ENCODE results near the gene CYRIA.

The CYRIA gene

DNA sequence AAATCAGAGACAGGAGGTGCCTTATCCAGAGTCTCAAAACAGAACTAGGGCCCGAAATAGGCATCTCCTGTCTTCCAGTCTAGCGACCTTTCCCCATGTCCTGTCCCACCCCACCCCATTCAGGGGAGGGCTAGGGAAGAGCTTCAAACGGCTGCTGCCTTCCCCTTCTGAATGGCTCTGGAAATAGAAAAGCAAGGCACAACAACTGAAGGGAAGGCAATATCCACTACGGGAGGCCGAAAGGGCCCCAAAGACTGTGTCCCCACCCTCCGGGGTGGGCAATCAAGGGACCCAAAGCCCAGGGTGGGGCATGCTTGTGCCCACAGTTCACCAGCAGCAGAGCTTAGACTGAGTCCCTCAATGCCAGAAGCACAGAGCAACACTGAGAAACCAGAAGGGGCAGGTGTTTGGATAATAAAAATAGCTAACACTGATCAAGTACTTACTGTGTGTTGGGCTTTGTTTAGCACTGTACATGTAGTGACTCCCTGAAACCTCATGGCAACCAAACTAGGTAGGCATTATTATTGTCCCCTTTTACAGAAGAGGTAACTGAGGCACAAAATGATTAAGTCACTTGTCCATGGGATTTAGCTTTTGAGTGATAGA, 38.5 kb downstream of the CYRIA start:
- DNase-seq, result no peak

DNA sequence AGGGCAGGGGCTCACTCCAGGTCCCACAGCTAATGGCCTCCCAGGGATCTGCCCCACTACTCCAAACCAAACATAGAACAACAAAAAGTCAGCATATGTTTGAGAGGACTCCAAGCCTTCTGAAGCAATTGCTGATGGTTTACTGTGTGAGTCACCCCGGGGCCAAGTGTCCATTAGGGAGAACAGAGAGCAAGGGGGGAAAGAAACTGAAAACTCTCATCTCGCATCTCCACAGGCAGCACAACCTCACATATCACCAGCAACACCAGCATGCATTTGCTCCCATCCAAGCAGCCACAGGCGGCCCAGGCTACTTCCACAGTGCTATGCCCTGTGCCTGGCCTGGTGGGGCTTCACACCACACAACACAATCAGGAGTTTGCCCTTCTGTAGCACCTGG, 39.1 kb downstream of the CYRIA start:
- no peak for DNase-seq

DNA sequence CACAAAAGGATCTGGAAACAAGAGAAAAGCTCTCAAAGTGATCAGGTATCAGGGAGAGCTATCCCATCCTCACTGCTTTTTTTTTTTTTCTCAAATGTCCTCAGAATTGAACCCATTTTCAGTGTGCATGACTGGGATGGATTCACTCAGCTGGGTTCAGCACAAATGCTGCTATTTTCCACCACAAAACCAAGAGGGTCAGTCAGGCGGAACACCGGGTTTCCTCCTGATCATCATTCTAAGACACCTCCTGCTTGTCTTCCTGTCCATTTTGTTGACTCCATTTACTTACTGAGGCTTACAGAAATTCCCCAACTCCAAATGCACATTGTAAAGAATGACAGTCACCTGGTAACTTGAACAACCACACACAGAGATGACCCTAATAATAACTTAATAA, 39.9 kb downstream of the CYRIA start:
- no peak for DNase-seq

- DNase-seq, result no peak
These were observed 40.4 kb downstream of the CYRIA start for GRCh38 chr2:16625201-16625729.

DNA sequence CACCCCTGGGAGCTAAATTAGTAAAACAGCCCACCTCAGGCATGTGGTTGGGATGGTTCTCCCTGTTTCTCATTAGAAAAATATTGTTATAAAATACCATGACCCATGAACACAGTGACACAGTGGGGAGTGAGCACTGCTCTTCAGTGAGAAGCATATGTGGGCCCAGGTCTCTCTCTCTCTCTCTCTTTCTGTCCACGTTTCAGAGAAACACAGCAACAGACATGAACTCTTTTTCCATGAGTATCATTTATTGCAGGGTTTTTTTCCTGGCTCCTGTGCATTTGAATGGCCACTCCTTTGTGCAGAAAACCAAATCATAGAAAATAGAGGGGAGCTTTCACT, 41.2 kb downstream of the CYRIA start:
- no peak for DNase-seq

- DNase-seq, result no peak
These were observed 41.8 kb downstream of the CYRIA start for GRCh38 chr2:16623564-16624435.

GRCh38 chr2:16623031-16623430, 42.6 kb downstream of the CYRIA start:
- no peak for DNase-seq

DNA sequence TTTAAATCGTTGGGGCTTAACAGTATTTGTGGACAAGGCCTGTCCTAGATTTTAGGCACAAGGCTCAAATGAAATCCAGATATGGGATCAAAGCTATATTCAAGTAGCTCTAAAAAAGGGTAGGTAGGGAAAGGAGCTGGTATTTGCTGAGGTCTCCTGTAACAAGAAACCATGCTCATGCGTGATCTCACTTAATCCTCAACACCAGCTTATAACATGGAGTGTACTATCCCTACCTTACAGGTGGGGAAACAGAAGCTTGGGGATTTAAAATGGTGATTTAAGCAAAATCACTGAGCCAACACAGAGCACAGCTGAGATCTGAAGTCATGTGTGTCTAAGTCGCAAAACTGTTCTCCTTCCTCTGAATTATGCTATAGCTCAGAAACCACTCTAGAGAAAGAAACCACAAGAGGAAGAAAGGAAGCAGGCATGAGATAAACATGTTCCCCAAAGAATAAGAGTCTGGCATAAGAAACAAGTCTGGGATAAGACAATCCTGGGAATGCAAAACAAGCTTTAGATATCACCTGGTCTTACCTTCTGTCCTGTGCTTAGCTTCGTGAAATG, 43.1 kb downstream of the CYRIA start:
- DNase-seq, result no peak

DNA sequence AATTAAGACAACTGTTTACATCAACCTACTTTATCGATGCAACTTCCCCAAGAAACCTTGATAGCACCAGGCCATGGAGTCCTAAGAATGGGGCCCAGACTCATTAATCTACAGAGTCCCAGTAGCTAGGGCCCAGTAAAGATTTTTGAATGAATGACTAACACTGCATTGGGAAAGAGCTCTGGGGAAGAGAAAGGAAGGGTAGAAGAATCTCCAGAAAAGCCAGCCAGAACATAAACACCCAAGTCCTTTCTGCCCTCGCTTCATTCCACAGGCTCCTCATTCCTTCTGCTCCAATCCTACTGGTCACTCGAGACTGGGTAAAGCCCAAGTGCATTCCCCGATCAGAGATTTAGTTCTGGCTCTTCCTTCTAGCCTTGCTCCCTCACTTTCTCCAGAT, 44.3 kb downstream of the CYRIA start:
- no peak for DNase-seq

DNA sequence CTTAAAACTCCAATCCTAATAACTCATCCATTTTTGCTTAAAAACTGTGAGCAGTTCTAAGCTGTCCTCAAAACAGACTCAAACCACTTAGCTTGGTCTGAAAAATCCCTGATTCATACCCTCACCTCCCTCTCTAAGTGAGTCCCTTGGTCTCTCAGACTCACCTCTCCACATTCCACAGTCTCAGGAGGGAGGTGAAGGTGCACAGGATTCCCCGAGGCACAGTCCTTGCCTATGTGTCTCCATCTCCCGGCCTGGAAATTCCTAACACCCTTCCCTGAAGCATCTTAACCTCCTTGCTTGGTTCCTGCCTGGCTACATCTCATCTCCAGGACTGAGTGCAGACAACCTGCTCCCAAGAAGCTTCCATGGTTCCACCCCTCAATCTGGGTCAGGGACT, 45.0 kb downstream of the CYRIA start:
- DNase-seq, result no peak

GRCh38 chr2:16619576-16620245, 45.9 kb downstream of the CYRIA start:
- DNase-seq, result no peak

GRCh38 chr2:16617282-16618266, 48.1 kb downstream of the CYRIA start:
- DNase-seq, result no peak
